K562 (cell line): ENCODE data around the gene BCL7B. TPM values are rescaled to one million over a fixed set of nuclear protein-coding genes. Genes with fewer than 3 reads are reported as not detected.
A peak's percentile ranks its signal among the peaks of the same experiment; 100 is the strongest.

ENCODE experiments used
- CCAR2 ChIP-seq: fragments of 200-400 bp; formaldehyde crosslinking; IDR thresholded peaks from 2 replicates; pipeline ENCODE4 v1.6.1; 2017; ENCODE audit warnings: mild to moderate bottlenecking, low read depth, low read length
- CHD2 ChIP-seq: IDR thresholded peaks from 2 replicates; pipeline ENCODE4 v1.6.1; 2011; ENCODE audit warnings: low read depth, low read length
- CSDE1 ChIP-seq, 2 experiments: fragments of 450-650 bp; IDR thresholded peaks; 2 replicates each; pipeline ENCODE4 v1.6.1; 2016; ENCODE audit warnings: mild to moderate bottlenecking in 1 of 2
- E2F5 ChIP-seq: sonication (generic); formaldehyde crosslinking; IDR thresholded peaks from 2 replicates; pipeline ENCODE4 v1.8.0; 2022; ENCODE audit warnings: mild to moderate bottlenecking, missing genetic modification reagents
- GABPB2 ChIP-seq: fragments of 250-450 bp; sonication (Bioruptor Pico); conservative IDR thresholded peaks from 2 replicates; pipeline ENCODE4 v1.5.1; 2021; ENCODE audit warnings: mild to moderate bottlenecking
- NEUROD1 ChIP-seq: fragments of 150-350 bp; IDR thresholded peaks from 2 replicates; pipeline ENCODE4 v1.6.1; 2014; ENCODE audit warnings: borderline replicate concordance, low read length, low read depth; ENCODE audit not compliant: partially characterized antibody
- NONO ChIP-seq, 2 experiments: fragments of 200-400 bp in 1 of 2; fragments of 450-650 bp in 1 of 2; formaldehyde crosslinking in 1 of 2; IDR thresholded peaks; 2 replicates each; pipeline ENCODE4 v1.6.1; 2017; ENCODE audit warnings: low read depth in 2 of 2, mild to moderate bottlenecking in 2 of 2, moderate library complexity in 2 of 2, low read length in 1 of 2
- RB1 ChIP-seq: fragments of 450-650 bp; IDR thresholded peaks from 2 replicates; pipeline ENCODE4 v1.6.1; 2017; ENCODE audit warnings: low read depth, mild to moderate bottlenecking
- RBM25 ChIP-seq: fragments of 200-400 bp; formaldehyde crosslinking; IDR thresholded peaks from 2 replicates; pipeline ENCODE4 v1.6.1; 2018; ENCODE audit warnings: low read length, low read depth, moderate library complexity; ENCODE audit not compliant: severe bottlenecking
- TARDBP ChIP-seq: fragments of 450-650 bp; IDR thresholded peaks from 2 replicates; pipeline ENCODE4 v1.6.1; 2016
- ZNF224 ChIP-seq: sonication (generic); formaldehyde crosslinking; IDR thresholded peaks from 2 replicates; pipeline ENCODE4 v1.8.0; 2022; ENCODE audit warnings: mild to moderate bottlenecking, missing genetic modification reagents
- ZNF263 ChIP-seq: sonication (generic); formaldehyde crosslinking; IDR thresholded peaks from 2 replicates; pipeline ENCODE4 v1.8.0; 2022; ENCODE audit warnings: mild to moderate bottlenecking, missing genetic modification reagents, borderline replicate concordance
- ZNF274 ChIP-seq: IDR thresholded peaks from 2 replicates; pipeline ENCODE4 v1.6.1; 2011; ENCODE audit warnings: low read depth, mild to moderate bottlenecking, low read length, moderate library complexity, borderline replicate concordance
- ZNF354B ChIP-seq: fragments of 250-450 bp; sonication (Bioruptor Pico); IDR thresholded peaks from 2 replicates; pipeline ENCODE4 v1.4.0; 2020
- ZNF431 ChIP-seq: sonication (generic); formaldehyde crosslinking; IDR thresholded peaks from 2 replicates; pipeline ENCODE4 v1.8.0; 2022; ENCODE audit warnings: mild to moderate bottlenecking, missing genetic modification reagents
- ZNF445 ChIP-seq: fragments of 250-450 bp; sonication (Bioruptor Pico); IDR thresholded peaks from 2 replicates; pipeline ENCODE4 v1.4.0; 2020; ENCODE audit warnings: low read depth, mild to moderate bottlenecking, moderate library complexity
- polyA plus RNA-seq, 8 experiments: library from polyadenylated mRNA; depleted of rRNA in 4 of 8; stranded (reverse) in 5 of 8; unstranded in 3 of 8; fragments of >200 nt; fragmentation: Nextera tagmentation in 2 of 8; fragmentation: Illumina TruSeq in 1 of 8; extraction: Ambion mirVana in 2 of 8; extraction: Trizol in 1 of 8; gene quantifications; 2 replicates each; pipeline versions ENCODE4 v1.2.1 to v1.2.3, GENCODE V29; 2011 to 2014; ENCODE audit warnings: inconsistent platforms in 1 of 8, missing spikeins in 1 of 8
- total RNA-seq, 7 experiments: library from RNA; depleted of rRNA in 6 of 7; stranded (reverse); fragments of >200 nt in 6 of 7; fragmentation: Illumina TruSeq in 2 of 7; extraction: Trizol in 2 of 7; gene quantifications; 2 replicates each; pipeline versions ENCODE4 v1.2.1 to v1.2.3, GENCODE V29; 2011 to 2021; ENCODE audit warnings: low replicate concordance in 1 of 7
- TF ChIP-seq, protein P1 (sequence below): fragments of 200-800 bp; sonication (Bioruptor generic); IDR thresholded peaks from 2 replicates; pipeline ENCODE4 v1.6.1; 2017; ENCODE audit warnings: missing genetic modification characterization, missing compliant biosample characterization
- TF ChIP-seq, protein P2 (sequence below): sonication (generic); formaldehyde crosslinking; IDR thresholded peaks from 2 replicates; pipeline ENCODE4 v1.4.0; 2020; ENCODE audit warnings: mild to moderate bottlenecking, missing genetic modification reagents
- TF ChIP-seq, protein P3 (sequence below): IDR thresholded peaks from 2 replicates; pipeline ENCODE4 v1.6.1; 2012; ENCODE audit warnings: low read depth, low read length, improper control_type of control experiment, borderline replicate concordance
- TF ChIP-seq, protein P4 (sequence below): fragments of 450-650 bp; formaldehyde crosslinking; IDR thresholded peaks from 2 replicates; pipeline ENCODE4 v1.4.0; 2020; ENCODE audit warnings: mild to moderate bottlenecking

BCL7B gene
- total and polyA plus RNA-seq, 9 of the 15 experiments (the other 6 are each of a cell fraction or from before 2014, with no cell fraction given) = 10.0 to 73.2 (median 32.9) TPM

- TF ChIP-seq, protein P1, sequence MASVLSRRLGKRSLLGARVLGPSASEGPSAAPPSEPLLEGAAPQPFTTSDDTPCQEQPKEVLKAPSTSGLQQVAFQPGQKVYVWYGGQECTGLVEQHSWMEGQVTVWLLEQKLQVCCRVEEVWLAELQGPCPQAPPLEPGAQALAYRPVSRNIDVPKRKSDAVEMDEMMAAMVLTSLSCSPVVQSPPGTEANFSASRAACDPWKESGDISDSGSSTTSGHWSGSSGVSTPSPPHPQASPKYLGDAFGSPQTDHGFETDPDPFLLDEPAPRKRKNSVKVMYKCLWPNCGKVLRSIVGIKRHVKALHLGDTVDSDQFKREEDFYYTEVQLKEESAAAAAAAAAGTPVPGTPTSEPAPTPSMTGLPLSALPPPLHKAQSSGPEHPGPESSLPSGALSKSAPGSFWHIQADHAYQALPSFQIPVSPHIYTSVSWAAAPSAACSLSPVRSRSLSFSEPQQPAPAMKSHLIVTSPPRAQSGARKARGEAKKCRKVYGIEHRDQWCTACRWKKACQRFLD = peak; percentile 94
- peak; percentile 50 to 69; a peak in 1 of 4 replicates for TF ChIP-seq NONO (IDR thresholded peaks at IDR 0.05; ENCODE audit: low read depth in 2 of 2, low read length in 1 of 2)
- peak; percentile 100 for TF ChIP-seq RB1
- 0 out of 2 replicates have a peak, but pooled peaks have one; percentile 68 for TF ChIP-seq ZNF431
- peak; percentile 96 for TF ChIP-seq NEUROD1
- no peak; the same call in 1 of the 2 replicates for TF ChIP-seq ZNF263
- peak; percentile 87 for TF ChIP-seq CHD2
- TF ChIP-seq, protein P2, sequence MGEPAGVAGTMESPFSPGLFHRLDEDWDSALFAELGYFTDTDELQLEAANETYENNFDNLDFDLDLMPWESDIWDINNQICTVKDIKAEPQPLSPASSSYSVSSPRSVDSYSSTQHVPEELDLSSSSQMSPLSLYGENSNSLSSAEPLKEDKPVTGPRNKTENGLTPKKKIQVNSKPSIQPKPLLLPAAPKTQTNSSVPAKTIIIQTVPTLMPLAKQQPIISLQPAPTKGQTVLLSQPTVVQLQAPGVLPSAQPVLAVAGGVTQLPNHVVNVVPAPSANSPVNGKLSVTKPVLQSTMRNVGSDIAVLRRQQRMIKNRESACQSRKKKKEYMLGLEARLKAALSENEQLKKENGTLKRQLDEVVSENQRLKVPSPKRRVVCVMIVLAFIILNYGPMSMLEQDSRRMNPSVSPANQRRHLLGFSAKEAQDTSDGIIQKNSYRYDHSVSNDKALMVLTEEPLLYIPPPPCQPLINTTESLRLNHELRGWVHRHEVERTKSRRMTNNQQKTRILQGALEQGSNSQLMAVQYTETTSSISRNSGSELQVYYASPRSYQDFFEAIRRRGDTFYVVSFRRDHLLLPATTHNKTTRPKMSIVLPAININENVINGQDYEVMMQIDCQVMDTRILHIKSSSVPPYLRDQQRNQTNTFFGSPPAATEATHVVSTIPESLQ = peak; percentile 84
- TF ChIP-seq TARDBP = 0 out of 2 replicates have a peak, but pooled peaks have one; percentile 16
- TF ChIP-seq RBM25 = peak; percentile 99
- no peak for TF ChIP-seq CSDE1 (IDR thresholded peaks at IDR 0.05)
- 0 out of 2 replicates have a peak, but pooled peaks have one; percentile 67 for TF ChIP-seq GABPB2 (CRISPR knock-in tag)
- no peak for TF ChIP-seq CCAR2
- TF ChIP-seq, protein P3, sequence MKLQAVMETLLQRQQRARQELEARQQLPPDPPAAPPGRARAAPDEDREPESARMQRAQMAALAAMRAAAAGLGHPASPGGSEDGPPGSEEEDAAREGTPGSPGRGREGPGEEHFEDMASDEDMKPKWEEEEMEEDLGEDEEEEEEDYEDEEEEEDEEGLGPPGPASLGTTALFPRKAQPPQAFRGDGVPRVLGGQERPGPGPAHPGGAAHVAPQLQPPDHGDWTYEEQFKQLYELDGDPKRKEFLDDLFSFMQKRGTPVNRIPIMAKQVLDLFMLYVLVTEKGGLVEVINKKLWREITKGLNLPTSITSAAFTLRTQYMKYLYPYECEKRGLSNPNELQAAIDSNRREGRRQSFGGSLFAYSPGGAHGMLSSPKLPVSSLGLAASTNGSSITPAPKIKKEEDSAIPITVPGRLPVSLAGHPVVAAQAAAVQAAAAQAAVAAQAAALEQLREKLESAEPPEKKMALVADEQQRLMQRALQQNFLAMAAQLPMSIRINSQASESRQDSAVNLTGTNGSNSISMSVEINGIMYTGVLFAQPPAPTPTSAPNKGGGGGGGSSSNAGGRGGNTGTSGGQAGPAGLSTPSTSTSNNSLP = no peak
- no peak for TF ChIP-seq ZNF354B (CRISPR knock-in tag)
- 0 out of 2 replicates have a peak, but pooled peaks have one; percentile 6 for TF ChIP-seq ZNF445 (CRISPR knock-in tag)
- no peak for TF ChIP-seq ZNF224
- no peak for TF ChIP-seq ZNF274
- TF ChIP-seq, protein P4, sequence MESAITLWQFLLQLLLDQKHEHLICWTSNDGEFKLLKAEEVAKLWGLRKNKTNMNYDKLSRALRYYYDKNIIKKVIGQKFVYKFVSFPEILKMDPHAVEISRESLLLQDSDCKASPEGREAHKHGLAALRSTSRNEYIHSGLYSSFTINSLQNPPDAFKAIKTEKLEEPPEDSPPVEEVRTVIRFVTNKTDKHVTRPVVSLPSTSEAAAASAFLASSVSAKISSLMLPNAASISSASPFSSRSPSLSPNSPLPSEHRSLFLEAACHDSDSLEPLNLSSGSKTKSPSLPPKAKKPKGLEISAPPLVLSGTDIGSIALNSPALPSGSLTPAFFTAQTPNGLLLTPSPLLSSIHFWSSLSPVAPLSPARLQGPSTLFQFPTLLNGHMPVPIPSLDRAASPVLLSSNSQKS (CRISPR knock-in tag) = no peak
- TF ChIP-seq E2F5 (CRISPR knock-in tag) = peak; percentile 42; the same call in 1 of the 2 replicates
These were observed 35.2 kb downstream of the BCL7B start, which contains the start of gene BAZ1B (continued) for GRCh38 chr7:73522105-73522872.
